ENCODE measurements around the gene RASGRF1.

DNA sequence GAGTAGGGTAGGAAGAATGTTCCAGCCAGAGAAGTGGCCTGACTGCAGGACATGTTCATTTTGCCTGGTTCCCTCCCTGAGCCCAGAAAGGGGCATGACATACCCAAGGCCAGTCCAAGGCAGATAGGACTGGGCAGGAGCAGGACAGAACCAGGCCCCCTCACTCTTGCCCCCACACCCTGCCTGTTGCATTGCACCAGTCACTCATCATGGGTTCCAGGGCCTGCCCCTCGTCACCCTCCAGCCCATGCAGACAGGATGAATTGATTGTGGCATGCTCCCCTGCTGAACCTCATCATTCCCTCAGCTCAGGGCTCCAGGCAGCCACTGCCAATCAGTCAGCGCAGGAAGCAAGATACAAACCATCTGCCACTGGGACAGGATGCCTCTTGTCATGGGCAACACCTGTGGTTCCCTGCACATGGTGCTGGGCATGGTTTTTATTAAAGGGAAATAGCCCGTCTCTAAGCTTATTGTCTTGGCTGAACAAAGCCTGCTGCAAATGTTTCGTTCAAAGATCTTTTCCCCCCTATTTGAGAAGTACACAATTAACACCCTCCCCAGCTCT, 48.9 kb downstream of the RASGRF1 start:
- TF ChIP-seq, protein P1, sequence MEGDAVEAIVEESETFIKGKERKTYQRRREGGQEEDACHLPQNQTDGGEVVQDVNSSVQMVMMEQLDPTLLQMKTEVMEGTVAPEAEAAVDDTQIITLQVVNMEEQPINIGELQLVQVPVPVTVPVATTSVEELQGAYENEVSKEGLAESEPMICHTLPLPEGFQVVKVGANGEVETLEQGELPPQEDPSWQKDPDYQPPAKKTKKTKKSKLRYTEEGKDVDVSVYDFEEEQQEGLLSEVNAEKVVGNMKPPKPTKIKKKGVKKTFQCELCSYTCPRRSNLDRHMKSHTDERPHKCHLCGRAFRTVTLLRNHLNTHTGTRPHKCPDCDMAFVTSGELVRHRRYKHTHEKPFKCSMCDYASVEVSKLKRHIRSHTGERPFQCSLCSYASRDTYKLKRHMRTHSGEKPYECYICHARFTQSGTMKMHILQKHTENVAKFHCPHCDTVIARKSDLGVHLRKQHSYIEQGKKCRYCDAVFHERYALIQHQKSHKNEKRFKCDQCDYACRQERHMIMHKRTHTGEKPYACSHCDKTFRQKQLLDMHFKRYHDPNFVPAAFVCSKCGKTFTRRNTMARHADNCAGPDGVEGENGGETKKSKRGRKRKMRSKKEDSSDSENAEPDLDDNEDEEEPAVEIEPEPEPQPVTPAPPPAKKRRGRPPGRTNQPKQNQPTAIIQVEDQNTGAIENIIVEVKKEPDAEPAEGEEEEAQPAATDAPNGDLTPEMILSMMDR (conservative IDR thresholded peaks at IDR 0.05; ENCODE audit: low read depth in 2 of 2), result no peak
- TF ChIP-seq POLR2AphosphoS5 (IDR thresholded peaks at IDR 0.05; ENCODE audit: low read depth) (no peak), EZH2 (IDR thresholded peaks at IDR 0.05; ENCODE audit: low read depth, unreplicated experiment) (no peak), EZH2phosphoT487 (IDR thresholded peaks at IDR 0.05; ENCODE audit: unreplicated experiment) (no peak), JUNB (IDR thresholded peaks at IDR 0.05; ENCODE audit: unreplicated experiment) (no peak), ZNF331 (CRISPR knock-in tag; IDR thresholded peaks at IDR 0.05; ENCODE audit: low read depth) (no peak)

Data from GM23338 (cell line).